OCI-LY1 (cell line): ENCODE measurements around the gene CDC42BPA.

Experiments
- H2AFZ ChIP-seq: fragments of 200-600 bp; sonication (generic), shearing (Covaris generic); 2 replicates; pipeline ENCODE4 v1.6.0; 2014; ENCODE audit warnings: antibody characterized with exemption, mild to moderate bottlenecking, low read length
- H3F3A ChIP-seq: fragments of 200-600 bp; sonication (generic), shearing (Covaris generic); 2 replicates; pipeline ENCODE4 v1.6.0; 2014; ENCODE audit warnings: mild to moderate bottlenecking, antibody characterized with exemption, low read length, moderate library complexity; ENCODE audit not compliant: insufficient read depth
- H3K27ac ChIP-seq: fragments of 200-600 bp; sonication (generic); 2 replicates; pipeline ENCODE4 v1.5.1; 2014; ENCODE audit warnings: low read length, mixed run types, mild to moderate bottlenecking, low read depth; ENCODE audit not compliant: poor library complexity, severe bottlenecking
- H3K27me3 ChIP-seq: fragments of 200-600 bp; sonication (generic); 2 replicates; pipeline ENCODE4 v1.6.0; 2014; ENCODE audit warnings: antibody characterized with exemption, mild to moderate bottlenecking, low read length, moderate library complexity; ENCODE audit not compliant: insufficient read depth
- H3K36me3 ChIP-seq: fragments of 200-600 bp; sonication (generic); 2 replicates; pipeline ENCODE4 v1.6.1; 2014; ENCODE audit warnings: mild to moderate bottlenecking, antibody characterized with exemption, low read length, moderate library complexity, mixed read lengths; ENCODE audit not compliant: insufficient read depth
- H3K4me1 ChIP-seq: fragments of 200-600 bp; sonication (generic); 2 replicates; pipeline ENCODE4 v1.5.1; 2014; ENCODE audit warnings: mild to moderate bottlenecking, low read length, moderate library complexity; ENCODE audit not compliant: insufficient read depth, severe bottlenecking
- H3K4me2 ChIP-seq: fragments of 200-600 bp; sonication (generic), shearing (Covaris generic); 2 replicates; pipeline ENCODE4 v1.6.1; 2014; ENCODE audit warnings: low read length
- H3K4me3 ChIP-seq: fragments of 200-600 bp; sonication (generic); 2 replicates; pipeline ENCODE4 v1.5.1; 2014; ENCODE audit warnings: low read length, low read depth, mild to moderate bottlenecking, mixed read lengths; ENCODE audit not compliant: poor library complexity, severe bottlenecking
- H3K79me2 ChIP-seq: fragments of 200-600 bp; shearing (Covaris generic); 2 replicates; pipeline ENCODE4 v1.6.1; 2016; ENCODE audit warnings: mixed run types, low read length, mixed read lengths; ENCODE audit not compliant: insufficient read depth
- H3K9ac ChIP-seq: fragments of 200-600 bp; sonication (generic), shearing (Covaris generic); 2 replicates; pipeline ENCODE4 v1.6.1; 2014; ENCODE audit warnings: mild to moderate bottlenecking, low read length, mixed read lengths
- H3K9me2 ChIP-seq: fragments of 200-600 bp; sonication (generic), shearing (Covaris generic); 2 replicates; pipeline ENCODE4 v1.6.1; 2014; ENCODE audit warnings: low read depth, mild to moderate bottlenecking, low read length, mixed read lengths
- H3K9me3 ChIP-seq: fragments of 200-600 bp; shearing (Covaris generic); 2 replicates; pipeline ENCODE4 v1.6.1; 2014; ENCODE audit warnings: low read length, mixed read lengths
- H4K20me1 ChIP-seq: fragments of 200-600 bp; sonication (generic), shearing (Covaris generic); 2 replicates; pipeline ENCODE4 v1.6.0; 2016; ENCODE audit warnings: mild to moderate bottlenecking, low read length; ENCODE audit not compliant: insufficient read depth
- EZH2 ChIP-seq: fragments of 200-600 bp; sonication (generic), shearing (Covaris generic); IDR thresholded peaks from 2 replicates; pipeline ENCODE4 v1.8.0; 2017; ENCODE audit warnings: borderline replicate concordance, mixed run types, mild to moderate bottlenecking, antibody characterized with exemption, low read length, moderate library complexity, mixed read lengths
- TF ChIP-seq, protein P1 (sequence below): fragments of 200-600 bp; sonication (generic), shearing (Covaris generic); IDR thresholded peaks from 2 replicates; pipeline ENCODE4 v1.5.1; 2017; ENCODE audit warnings: mild to moderate bottlenecking, antibody characterized with exemption, low read length, moderate library complexity, mixed read lengths

Gene CDC42BPA

DNA sequence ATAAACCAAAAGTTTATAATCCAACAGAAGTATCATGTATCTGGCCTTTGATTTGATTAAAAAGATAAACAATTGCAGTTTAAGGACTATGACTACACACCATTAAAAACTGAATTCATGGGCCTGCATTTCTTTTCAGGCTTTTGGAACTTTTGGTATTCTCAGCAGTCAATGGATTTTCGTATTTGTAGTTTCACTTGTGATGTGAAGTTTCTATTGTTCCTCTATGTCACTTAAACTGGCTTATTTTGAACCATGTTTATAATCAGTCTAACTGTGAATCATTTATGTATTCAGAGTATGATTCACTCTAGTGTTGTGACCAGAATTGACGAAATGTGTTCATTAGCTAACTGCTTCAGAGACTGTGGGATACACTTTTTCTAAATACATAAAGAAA, 245.3 kb downstream of the CDC42BPA start:
- H3F3A ChIP-seq: no peaks in the 10 kb centered on the region
- H3K4me1 ChIP-seq: no peaks in the 10 kb centered on the region
- TF ChIP-seq, protein P1, sequence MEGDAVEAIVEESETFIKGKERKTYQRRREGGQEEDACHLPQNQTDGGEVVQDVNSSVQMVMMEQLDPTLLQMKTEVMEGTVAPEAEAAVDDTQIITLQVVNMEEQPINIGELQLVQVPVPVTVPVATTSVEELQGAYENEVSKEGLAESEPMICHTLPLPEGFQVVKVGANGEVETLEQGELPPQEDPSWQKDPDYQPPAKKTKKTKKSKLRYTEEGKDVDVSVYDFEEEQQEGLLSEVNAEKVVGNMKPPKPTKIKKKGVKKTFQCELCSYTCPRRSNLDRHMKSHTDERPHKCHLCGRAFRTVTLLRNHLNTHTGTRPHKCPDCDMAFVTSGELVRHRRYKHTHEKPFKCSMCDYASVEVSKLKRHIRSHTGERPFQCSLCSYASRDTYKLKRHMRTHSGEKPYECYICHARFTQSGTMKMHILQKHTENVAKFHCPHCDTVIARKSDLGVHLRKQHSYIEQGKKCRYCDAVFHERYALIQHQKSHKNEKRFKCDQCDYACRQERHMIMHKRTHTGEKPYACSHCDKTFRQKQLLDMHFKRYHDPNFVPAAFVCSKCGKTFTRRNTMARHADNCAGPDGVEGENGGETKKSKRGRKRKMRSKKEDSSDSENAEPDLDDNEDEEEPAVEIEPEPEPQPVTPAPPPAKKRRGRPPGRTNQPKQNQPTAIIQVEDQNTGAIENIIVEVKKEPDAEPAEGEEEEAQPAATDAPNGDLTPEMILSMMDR: no peak
- no peak for TF ChIP-seq EZH2
- H3K9ac ChIP-seq: no peak overlapping the region
- no peak overlapping the region for H2AFZ ChIP-seq
- H3K36me3 ChIP-seq: no peaks in the 10 kb centered on the region
- H3K9me2 ChIP-seq: no peaks in the 10 kb centered on the region
- no peaks in the 10 kb centered on the region for H4K20me1 ChIP-seq
- H3K27me3 ChIP-seq: no peaks in the 10 kb centered on the region
- H3K79me2 ChIP-seq: no peaks in the 10 kb centered on the region
- H3K27ac ChIP-seq: no peak overlapping the region
- no peak overlapping the region for H3K4me2 ChIP-seq
- H3K4me3 ChIP-seq: no peak overlapping the region
- no peaks in the 10 kb centered on the region for H3K9me3 ChIP-seq

DNA sequence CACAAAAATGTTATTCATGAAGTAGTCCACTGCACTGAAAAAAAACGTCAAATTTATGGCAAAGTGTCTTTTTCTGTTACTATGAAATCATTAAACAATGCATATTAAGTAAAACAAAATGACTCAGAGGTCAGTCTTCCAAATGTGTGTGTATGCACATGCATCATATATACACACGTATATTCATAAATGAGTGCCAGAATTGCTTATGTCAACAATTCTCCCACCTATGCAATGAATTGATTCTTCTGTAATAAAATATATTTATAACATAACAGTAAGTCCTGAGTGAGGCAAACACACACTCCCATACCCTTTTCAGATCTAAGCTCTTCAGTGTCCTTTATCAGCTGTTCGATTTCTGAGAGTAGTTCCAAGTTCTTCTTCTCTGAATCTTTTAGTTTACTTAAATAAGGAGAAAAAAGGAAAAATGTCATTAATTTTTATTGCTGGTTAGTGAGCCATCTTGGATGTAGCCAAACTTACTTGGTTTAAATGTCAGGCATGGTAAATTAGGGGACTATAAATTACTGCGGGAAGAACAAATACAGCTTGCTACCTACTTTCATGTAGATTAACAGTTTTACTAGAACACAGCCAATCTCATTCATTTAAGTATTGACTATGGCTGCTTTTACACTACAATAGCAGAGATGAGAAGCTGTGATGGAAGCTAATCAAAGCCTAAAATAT, 246.3 kb downstream of the CDC42BPA start:
- H3F3A ChIP-seq: no peaks in the 10 kb centered on the region
- H4K20me1 ChIP-seq: no peaks in the 10 kb centered on the region
- no peaks in the 10 kb centered on the region for H3K9me3 ChIP-seq
- H3K4me2 ChIP-seq: no peak overlapping the region
- no peaks in the 10 kb centered on the region for H3K9me2 ChIP-seq
- H3K27ac ChIP-seq: no peak overlapping the region
- H3K9ac ChIP-seq: no peak overlapping the region
- no peaks in the 10 kb centered on the region for H3K36me3 ChIP-seq
- no peak for TF ChIP-seq EZH2
- TF ChIP-seq, protein P1: no peak
- no peaks in the 10 kb centered on the region for H3K27me3 ChIP-seq
- H3K79me2 ChIP-seq: no peaks in the 10 kb centered on the region
- H2AFZ ChIP-seq: no peak overlapping the region
- H3K4me1 ChIP-seq: no peaks in the 10 kb centered on the region
- no peak overlapping the region for H3K4me3 ChIP-seq

DNA sequence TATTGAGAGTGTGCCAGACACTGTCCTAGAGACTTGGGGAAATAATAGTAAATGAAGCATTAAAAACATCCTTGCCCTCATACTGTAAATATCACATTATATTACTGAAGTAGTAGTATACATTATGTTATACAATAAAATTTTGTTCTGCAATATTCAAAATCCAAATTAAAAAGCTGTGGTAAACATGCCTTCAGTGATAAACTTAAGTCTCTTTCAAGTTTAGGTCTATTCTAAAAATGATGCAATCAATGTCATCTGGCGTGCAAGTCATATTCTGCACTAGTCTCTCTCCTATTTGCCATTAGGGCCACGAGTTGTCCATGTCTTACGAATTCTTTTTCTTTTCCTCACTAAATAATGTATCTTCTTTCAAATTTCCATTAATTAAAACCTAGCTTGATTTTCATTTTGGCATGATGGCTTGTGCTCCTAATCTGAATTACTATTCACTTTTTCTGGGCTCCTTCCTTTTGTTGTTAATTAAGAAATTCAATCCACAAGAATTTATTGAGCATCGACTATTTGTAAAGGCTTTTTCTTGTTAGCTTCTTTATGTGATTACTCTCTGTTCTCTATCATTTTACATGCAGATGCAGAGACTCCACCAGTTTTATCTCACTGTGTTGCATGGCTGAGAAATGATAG, 247.5 kb downstream of the CDC42BPA start:
- H4K20me1 ChIP-seq: no peaks in the 10 kb centered on the region
- no peak for TF ChIP-seq EZH2
- TF ChIP-seq, protein P1: no peak

More for the DNA sequence above, 247.5 kb downstream of the CDC42BPA start:
- H3K4me3 ChIP-seq: no peak overlapping the region
- no peaks in the 10 kb centered on the region for H3K79me2 ChIP-seq
- H3K9me2 ChIP-seq: no peaks in the 10 kb centered on the region
- H3K36me3 ChIP-seq: no peaks in the 10 kb centered on the region
- no peak overlapping the region for H3K9ac ChIP-seq
- no peak overlapping the region for H3K4me2 ChIP-seq
- H3F3A ChIP-seq: no peaks in the 10 kb centered on the region
- no peaks in the 10 kb centered on the region for H3K27me3 ChIP-seq
- no peak overlapping the region for H2AFZ ChIP-seq
- H3K27ac ChIP-seq: no peak overlapping the region
- no peaks in the 10 kb centered on the region for H3K4me1 ChIP-seq
- H3K9me3 ChIP-seq: no peaks in the 10 kb centered on the region
